Fibroblast of skin of scalp (primary cell): ENCODE data around the gene CXXC5. TPM values are rescaled to one million over a fixed set of nuclear protein-coding genes. Genes with fewer than 3 reads are reported as not detected.
"Not testable (repeated sequence)": the region's sequence is repeated elsewhere in the genome, so short reads cannot be mapped to it uniquely, and the experiment has no call there.

Experiments
- DNase-seq: peaks from one replicate; pipeline ENCODE4 v3.0.0-alpha.2; 2013
- polyA plus RNA-seq, 2 experiments: library from polyadenylated mRNA; unstranded; fragments of 120-200 nt; gene quantifications; one replicate each; pipeline ENCODE4 v1.2.1, GENCODE V29; 2013; ENCODE audit not compliant: insufficient read length in 2 of 2

The CXXC5 gene
- polyA plus RNA-seq (2013, experiment 1 of 2; ENCODE audit: insufficient read length) = 230 TPM
- polyA plus RNA-seq (2013, experiment 2 of 2; ENCODE audit: insufficient read length) = 219 TPM

DNA sequence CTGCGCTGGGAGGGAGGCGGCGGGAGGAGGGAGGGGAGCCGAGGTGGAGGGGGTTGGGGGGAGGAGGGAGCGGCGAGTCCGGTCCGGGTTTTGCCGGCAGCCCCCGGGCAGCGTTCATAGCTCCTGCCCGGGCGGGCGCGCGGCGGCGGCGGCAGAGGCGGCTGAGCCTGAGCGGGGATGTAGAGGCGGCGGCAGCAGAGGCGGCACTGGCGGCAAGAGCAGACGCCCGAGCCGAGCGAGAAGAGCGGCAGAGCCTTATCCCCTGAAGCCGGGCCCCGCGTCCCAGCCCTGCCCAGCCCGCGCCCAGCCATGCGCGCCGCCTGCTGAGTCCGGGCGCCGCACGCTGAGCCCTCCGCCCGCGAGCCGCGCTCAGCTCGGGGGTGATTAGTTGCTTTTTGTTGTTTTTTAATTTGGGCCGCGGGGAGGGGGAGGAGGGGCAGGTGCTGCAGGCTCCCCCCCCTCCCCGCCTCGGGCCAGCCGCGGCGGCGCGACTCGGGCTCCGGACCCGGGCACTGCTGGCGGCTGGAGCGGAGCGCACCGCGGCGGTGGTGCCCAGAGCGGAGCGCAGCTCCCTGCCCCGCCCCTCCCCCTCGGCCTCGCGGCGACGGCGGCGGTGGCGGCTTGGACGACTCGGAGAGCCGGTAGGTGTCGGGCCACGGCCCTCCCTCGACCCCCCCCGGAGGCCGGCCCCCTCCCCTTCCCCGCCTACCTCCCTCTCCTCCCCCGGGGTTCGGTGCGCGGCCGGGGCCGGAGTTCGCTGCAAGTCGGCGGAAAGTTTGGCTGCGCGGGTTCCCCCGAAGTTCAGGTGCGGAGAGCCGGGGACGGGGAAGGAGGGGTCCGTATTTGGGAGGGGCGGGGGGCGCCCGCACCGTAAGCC is at the start of gene CXXC5:
TSS of gene CXXC5 (plus strand) at position 145 of the 877 bp plus-strand sequence. CDS start 32,175 bp downstream, outside the sequence.
- DNase-seq = peak; percentile 92

DNA sequence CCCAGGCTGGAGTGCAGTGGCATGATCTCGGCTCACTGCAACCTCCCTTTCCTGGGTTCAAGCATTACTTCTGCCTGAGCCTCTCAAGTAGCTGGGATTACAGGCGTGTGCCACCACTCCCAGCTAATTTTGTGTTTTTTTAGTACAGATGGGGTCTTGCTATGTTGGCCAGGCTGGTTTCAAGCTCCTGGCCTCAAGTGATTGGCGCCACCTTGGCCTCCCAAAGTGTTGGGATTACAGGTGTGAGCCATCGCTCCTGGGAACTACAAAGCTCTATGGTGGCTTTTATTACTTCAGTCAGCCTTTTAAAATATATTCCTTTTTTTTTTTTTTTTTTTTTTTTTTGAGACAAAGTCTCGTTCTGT is 49.6 kb upstream of the CXXC5 start:
- not testable (repeated sequence) for DNase-seq

DNA sequence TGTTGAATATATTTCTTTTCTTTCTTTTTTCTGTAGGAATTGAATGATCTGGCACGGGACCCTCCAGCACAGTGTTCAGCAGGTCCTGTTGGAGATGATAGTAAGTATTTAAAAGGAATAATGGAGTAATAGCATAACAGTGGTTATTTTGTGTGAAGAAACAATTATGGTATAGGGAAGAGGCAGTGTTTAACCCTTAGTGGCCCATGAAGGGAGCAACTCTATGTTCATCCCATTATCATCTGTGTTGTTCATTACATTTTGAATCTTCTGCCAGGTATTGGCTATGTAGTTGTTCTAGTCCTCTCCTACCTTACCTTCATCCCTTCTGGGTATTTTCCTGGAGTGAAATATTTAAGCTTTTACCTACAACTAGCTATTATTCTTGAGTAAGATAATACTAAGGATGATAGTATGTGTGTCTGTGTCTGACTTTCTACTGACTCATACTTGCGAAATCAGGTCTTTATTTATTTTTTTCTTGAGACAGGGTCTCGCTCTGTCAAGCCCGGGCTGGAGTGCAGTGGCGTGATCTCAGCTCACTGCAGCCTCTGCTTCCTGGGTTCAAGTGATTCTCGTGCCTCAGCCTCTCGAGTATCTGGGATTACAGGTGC is 47.7 kb upstream of the CXXC5 start:
- peak; percentile 28 for DNase-seq

DNA sequence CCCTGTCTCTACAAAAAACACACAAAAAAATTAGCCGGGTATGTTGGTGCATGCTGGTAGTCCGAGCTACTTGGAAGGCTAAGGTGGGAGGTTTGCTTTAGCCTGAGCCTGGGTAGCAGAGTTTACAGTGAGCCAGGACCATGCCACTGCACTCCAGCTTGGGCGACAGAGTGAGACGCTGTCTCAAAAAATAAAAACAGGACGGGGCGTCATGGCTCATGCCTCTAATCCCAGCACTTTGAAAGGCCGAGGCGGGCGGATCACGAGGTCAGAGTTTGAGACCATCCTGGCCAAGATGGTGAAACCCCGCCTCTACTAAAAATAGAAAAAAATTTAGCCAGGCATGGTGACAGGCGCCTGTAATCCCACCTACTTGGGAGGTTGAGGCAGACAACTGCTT is 46.7 kb upstream of the CXXC5 start:
- no peak for DNase-seq

DNA sequence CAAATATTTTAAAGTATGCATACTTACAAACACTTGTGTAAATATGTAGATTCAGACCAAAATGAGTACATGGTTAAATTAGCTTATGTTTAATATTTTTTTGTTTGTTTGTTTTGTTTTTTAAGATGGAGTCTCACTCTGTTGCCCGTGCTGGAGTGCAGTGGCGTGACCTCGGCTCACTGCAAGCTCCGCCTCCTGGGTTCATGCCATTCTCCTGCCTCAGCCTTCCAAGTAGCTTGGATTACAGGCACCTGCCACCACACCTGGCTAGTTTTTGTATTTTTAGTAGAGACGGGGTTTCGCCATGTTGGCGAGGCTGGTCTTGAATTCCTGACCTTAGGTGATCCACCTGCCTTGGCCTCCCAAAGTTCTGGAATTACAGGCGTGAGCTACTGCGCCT is 46.2 kb upstream of the CXXC5 start:
- DNase-seq = not testable (repeated sequence)

DNA sequence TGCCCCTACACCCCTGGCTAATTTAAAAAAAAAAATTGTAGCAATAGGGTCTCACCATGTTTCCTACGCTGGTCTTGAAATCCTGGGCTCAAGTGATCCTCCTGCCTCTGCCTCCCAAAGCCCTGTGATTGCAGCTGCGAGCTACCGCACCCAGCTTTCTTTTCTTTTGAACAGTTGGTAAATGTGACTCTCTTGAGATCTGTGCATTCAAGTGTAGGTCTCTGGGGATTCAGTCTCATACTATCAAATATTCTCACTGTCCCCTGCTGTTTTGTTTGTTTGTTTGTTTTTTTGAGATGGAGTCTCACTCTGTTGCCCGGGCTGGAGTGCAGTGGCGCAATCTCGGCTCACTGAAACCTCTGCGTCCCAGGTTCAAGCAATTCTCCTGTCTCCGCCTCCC is 42.3 kb upstream of the CXXC5 start:
- DNase-seq = no peak

DNA sequence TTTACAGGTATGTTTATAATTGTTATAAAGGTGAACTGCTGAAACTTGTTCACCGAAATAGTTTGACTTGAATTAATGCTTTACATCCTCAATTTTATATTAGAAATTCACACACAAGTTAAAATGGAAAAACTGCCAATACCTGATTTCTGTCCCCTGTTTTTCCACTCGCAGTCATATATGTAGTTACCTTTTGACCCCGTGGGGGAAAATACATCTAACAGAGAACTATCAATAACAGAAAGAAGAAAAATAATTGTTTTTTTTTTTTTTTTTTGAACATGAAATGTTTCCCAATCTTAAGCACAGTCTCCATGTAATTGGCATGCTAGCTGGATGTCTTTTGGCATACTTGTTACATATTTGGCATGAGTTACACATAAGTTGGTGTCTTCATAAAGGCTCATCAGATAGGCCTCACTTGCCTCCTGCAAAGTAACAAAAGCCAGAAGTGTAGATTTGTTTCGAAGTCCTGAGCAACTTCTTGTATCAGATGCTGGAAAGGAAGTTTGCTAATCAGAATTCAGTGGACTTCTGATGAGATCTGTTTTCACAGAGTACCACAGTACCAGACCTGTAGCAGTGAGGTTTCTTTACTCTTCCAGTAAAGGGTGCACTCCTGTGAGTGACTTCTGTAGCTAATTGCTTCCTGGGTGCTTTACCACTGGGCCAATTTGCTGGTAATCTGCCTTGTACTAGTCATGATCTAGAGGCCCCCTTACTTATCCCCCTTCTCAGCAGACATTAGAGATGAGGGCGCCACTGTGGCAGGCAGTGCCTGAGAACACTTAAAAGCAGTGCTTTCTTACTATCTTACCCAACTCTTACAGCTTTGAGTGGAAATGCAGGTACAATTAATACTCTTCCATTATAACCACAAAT is 36.2 kb upstream of the CXXC5 start:
- peak; percentile 20 for DNase-seq

DNA sequence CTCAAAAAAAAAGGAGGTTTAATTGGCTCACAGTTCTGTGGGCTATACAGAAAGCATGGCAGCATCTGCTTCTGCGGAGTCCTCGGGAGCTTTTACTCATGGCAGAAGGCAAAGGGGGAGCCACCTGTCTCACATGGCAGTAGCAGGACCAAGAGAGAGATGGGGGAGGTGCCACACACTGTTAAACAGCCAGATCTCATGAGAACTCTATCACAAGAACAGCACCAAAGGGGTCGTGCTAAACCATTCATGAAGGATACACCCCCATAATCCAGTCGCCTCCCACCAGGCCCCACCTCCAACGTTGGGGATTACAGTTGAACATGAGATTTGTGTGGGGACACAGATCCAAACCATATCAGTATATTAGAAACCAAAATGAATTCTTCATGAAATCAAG is 28.3 kb upstream of the CXXC5 start:
- no peak for DNase-seq

DNA sequence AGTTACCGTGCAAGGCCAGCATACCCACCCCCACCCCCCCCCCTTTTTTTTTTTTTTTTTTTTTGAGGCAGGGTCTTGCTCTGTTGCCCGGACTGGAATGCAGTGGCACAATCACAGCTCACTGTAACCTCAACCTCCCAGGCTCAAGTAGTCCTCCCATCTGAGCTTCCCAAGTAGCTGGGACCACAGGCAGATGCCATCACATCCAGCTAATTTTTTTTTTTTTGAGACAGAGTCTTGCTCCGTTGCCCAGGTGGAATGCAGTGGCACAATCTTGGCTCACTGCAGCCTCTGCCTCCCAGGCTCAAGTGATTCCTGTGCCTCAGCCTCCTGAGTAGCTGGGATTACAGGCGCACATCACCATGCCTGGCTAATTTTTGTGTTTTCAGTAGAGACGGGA is 22.8 kb upstream of the CXXC5 start:
- DNase-seq = not testable (repeated sequence)

DNA sequence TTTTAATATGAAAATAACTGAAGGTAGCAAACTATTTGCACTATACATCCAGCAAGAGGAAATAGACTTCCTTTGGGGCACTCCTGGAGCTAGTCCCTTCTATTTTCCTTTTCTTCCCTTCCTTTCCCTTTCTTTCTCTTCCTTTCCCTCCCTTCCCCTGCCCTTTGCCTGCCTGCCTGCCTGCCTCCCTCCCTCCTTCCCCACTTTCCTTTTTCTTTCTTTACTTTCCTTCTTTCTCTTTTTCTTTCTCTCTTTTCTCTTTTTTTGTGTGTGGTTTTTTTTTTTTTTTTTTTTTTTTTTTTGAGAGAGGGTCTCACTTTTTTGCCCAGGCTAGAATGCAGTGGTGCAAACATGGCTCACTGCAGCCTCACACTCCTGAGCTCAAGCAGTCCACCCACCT is 17.3 kb upstream of the CXXC5 start:
- DNase-seq = no peak

DNA sequence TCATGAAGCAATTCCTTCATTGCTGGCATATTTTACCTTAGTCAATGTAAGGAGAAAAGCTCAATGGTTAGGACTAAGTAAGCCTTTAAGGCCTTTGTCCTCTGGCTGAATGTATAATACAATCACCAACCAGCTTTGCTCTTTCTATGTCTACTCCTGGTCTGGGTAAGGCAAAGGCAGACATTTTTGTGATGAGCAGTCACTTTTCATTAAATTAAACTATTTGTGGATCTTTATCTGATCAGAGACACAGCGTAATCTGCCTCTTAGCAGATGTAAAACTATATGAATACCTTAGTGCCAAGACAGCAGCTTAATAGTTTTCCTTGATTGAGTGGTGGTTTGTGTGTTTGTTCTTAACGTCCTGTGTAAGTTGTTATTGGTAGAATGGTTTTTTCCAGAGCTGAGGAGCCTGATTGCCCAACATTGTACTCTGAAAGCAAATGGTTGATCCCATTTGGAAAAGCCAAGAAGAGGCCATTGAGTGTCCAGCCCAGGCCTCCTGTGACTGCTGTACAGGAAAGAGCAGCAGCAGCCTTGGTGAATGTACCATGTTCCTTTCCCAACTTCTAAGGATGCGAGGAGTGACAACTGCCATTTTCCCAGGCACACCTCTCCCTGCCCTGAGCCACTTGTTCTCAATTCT is 16.5 kb upstream of the CXXC5 start:
- no peak for DNase-seq

DNA sequence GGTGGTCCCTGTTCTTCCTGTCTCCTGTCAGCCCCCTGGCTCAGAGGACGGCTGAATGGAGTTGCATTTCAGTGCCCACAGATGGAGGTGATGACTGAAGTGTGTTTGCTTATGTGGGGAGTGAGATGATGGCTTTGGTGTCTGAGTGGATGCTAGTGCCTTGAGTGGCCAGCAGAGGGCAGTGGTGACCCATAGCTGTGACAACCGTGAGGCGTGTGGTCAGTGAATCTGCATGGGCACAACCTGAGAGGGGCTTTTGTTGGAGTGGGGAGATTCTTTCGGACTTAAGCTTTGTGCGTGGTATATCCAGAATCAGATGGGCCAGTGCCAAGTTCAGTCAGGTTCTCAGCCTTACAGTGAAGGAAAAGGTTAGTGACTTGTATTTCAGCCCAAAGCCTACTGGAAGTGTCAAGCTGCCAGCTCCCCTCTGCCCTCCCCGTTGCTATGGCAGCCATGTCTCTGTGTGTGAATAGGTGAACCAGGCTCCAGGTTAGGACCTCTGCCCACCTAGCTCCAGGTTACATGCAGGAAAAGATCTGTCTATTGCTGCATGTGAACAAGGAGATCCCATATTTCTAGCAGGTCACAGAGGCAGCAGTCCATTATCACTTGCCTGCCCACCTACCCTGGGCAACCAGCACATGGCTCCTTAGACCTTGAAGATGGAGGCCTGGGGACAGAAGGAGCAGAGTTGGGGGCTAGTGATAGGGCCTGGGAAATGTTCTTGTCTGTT is 14.7 kb upstream of the CXXC5 start:
- peak; percentile 74 for DNase-seq

DNA sequence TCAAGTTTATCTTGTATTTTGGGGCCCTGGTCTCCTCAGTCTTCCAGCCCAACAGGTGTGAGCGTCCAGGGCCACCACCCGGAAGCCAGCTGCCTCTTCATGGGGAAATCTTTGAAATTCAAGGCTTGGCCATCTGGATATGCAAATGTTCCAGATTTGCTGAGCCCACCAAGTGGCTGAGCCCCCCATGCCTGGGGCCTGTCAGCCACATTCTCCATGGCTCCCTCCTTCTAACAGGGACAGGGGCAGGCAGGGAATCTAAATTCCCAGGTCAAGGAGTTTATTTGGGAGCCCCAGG is 14.2 kb upstream of the CXXC5 start:
- no peak for DNase-seq

DNA sequence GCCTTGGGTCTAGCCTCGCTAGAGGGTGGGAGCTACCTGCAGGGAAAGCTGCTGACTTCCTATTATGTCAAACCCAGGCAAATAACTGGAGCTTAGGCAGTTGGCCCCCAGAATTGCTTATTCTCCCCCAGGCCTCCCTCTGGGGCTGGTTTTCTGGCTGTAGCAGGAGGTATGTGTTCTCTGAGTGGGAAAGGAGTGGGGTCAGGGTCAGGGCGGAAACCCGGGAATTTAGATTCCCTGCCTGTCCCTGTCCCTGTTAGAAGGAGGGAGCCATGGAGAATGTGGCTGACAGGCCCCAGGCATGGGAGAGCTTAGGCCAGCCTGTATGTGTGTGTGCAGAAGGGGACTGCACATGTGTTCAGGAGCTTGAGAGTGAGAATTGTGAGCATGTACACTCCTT is 13.6 kb upstream of the CXXC5 start:
- DNase-seq = no peak

DNA sequence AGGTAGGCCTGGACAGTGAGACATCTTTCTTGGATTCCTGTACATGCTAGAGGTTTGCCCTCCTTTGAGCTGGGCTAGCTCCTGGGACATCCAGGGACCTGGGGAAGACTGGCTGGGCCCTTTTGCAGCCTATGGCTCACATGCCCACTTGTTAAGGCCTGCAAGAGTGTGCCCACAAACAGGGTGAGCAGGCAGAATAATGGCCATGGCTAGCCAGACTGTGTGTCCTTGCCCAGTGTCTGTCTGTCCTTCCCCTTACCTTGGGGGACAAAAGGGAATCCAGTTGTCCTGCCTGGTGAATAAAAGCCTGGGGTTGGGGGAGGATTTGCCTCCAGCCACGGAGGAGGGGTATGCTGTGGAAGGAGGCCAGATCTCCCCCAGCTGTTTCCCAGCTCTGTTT is 13.0 kb upstream of the CXXC5 start:
- no peak for DNase-seq

DNA sequence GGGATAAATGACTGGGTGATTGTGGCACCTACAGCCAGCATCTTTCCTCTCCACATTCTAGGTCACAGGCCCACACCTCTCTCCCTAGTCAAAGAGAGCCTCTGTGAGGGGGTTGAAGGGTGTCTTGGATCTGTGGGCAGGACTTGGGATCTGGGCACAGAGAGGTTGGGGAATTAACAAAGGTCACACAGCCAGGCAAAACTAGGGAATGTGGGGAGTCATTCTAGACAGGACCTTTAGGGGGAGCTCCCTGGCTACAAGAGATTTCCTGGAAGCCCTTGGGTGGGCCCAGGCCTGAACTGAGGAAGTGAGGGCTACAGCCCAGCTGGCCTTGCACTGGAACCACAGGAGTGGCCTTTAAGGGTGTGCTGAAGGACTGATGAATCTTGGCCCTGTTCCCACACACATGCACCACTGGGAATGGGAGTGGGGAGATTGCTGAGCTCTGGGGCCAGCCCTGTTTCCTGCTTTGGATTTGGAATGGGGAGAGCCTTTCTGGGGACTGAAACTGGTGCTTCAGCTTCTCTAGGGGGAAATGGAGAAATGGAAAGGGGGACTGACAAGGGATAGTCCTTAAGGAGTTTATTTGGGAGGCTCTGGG is 12.4 kb upstream of the CXXC5 start:
- DNase-seq = peak; percentile 95

DNA sequence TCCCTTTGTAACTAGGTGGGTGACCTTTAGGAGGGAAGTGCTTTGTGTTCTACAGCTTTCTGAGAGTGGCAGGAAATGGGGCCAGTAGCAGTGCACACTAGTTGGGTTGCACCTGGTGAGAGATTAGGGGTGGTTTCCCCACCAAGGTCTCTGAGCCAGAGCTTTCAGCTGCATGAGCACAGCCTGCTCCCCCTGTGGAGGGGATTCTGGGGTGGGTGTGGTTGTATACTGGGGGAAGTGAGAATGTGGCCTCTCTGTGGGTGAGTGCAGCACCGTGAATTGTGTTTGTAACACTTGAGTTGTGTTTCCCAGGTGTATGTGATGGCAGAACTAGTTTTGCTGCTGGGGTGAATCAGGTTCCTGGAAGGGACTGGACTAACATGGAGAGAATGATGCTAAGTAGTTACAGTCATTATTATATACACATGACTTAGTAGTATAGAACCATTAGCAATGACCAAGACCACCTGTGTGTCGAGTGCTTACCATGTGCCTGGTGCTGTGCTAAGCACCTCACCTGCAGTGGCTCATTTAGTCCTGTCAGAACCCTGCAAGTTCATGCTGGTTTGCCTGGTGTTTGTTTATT is 11.8 kb upstream of the CXXC5 start:
- DNase-seq = no peak

DNA sequence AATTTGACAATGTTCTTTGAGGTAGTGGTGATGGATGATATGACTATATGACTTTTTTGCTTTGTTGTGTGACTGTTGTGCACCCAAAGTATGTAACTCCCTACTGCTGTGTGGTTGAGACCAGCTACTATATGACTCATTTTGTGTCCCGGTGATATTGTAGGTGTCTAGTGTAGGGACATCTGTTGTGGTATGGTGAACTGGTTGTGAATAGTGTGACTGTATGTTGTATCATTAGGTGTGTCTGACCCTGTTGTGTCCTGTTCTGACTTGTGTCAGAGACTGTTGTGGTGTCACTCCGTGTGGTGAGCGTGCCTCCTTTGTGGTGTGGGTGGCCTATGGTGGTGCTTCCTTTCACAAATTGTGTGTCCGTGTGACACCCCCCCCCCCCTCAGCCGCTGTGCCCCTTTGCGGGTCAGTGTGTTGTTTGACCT is 11.2 kb upstream of the CXXC5 start:
- peak; percentile 53 for DNase-seq

DNA sequence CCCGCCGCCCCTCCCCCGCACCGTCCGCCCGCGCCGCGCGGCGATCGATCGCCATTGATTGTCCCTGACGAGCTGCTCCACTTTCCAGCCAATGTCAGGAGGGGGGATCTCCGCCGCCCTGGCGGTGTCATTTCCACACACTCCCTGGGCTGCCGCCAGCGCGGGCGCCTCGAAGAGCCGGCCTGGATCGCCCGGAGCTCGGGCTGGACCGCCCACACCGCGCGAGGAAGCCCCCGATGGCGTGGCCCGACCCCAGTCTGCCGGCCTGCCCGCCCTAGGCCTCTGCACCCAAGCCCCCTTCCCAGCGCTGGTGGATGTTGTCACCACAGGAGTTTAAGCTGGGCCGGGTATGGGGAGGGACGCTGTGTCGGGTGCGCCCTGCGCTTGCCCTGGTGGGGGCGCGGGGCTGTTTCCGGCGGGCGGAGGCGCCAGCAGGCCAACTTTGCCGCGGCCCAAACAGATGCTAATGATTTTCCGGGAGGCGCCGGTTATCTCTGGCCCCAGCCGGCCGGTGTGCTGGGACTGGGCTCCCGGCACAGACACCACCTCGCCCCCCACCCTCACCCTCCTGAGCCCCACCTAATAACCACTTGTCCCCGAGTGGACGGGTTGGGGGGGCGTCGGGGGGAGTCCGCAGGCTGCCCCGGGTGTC is 10.6 kb upstream of the CXXC5 start:
- DNase-seq = peak; percentile 87

DNA sequence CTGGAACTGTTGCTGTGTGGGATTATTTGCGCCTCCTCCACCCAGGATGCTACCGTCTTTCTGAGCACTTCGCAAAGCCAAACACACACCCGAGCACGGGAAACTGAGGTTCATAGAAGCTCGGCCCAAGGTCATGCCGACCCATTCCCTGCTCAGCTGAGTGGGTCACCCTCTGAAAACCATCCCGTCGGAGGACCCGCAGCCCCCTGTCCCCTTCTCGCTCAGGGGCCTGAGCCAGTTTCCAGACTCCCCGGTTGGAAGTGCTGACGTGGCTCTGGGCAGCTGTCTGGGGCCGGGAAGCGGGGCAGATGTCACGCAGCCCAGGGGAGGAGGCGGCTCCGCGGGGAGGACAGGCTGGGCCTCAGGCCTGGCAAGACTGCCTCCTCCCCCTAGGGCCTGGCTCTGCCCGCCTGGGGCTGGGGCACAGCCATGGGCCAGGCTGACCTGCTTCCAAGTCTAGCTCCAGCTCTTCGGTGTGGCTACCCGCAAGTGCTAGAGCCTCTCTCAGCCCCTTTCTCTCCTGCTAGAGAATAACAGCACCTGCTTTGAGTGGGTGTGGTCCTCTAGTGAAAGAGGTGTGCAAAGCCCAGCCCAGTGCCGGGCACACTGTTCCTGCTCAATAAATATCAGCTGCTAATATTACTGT is 9.9 kb upstream of the CXXC5 start:
- DNase-seq = peak; percentile 73
